Kidney tubule cell (primary cell): ENCODE results near the gene OR1I1.
A peak's percentile ranks its signal among the peaks of the same experiment; 100 is the strongest.

Source experiments
- DNase-seq: peaks from one replicate; pipeline ENCODE4 v3.0.0-alpha.2; 2018; ENCODE audit warnings: low spot score

The OR1I1 gene

DNA sequence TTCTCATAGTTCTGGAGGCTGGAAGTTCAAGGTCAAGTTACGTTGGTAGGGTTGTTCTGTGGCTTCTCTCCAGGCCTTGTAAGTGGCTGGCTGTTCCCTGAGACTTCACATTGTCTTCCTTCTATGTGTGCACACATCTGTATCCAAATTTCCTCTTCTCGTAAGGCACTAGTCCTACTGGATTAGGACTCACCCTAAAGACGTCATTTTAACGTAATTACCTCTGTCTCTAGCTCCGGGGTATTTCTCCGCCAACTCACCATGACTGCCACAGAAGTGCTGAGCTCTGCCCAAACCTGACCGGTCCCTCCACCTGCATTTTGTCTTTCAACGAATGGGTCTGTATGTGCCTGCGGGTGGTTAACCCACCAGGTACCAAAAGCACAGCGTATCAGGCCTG is 16.4 kb downstream of the OR1I1 start:
- no peak for DNase-seq

GRCh38 chr19:15099017-15099582 is 17.1 kb downstream of the OR1I1 start:
- no peak for DNase-seq

DNA sequence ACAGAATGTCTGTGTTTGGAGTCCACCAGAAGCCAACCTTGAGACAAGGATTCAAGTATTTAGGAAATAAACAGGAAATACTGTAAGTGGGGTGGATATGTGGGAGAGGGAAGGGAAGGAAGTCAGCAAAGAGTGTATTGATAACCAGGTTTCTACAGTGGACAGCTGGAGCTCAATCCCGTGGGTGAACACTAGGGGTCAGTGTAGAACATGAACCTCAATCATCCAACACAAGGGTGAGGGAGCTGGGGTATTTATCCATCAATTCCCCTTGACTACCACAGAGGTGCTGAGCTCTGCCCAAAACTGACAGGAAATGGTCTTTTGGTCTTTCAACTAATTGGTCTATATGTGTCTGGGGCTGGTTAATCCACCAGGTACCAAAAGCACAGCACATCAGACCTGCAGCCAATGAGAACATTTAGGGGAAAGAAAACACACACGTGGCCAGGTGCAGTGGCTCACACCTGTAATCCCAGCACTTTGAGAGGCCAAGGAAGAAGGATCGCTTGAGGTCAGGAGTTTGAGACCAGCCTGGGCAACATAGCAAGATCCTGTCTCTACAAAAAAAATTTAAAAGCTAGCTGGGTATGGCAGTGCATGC is 19.6 kb downstream of the OR1I1 start:
- DNase-seq: peak; percentile 59

DNA sequence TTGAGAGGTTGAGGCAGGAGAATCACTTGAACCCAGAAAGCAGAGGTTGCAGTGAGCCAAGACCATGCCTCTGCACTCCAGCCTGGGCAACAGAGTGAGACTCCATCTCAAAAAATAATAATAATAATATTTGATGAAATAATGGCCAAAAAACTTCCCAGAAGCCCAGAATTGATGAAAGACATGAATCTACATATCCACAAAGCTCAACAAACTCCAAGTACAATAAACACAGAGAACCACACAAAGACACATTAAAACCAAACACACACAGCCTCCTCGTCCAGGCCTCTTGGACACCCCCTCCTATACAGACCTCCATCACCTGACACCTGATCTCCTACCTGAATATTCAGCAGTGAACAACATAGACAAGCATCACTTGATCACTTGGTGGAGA is 22.0 kb downstream of the OR1I1 start:
- DNase-seq: no peak

GRCh38 chr19:15104411-15104810 is 22.4 kb downstream of the OR1I1 start:
- no peak for DNase-seq

DNA sequence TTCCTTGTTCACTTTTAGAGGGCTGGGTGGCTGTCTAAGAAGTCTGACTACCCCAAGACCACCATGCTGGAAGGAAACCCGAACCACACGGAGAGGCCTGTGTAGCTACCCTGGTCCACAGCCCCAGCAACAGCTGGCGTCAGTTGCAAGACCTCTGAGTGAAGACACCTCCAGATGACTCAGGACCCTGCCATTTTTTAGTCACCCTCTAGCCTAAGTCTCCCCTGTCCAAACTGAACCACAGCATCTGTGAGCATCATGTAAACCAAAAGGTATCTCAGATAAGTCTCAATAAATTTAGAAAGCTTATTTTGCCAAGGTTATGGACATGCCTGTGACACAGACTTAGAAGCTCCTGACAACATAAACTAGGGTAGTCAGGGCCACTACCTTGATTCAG is 23.0 kb downstream of the OR1I1 start:
- no peak for DNase-seq

GRCh38 chr19:15107061-15108010 is 25.3 kb downstream of the OR1I1 start, which contains the start of gene SYDE1:
SYDE1 (plus strand) TSS chr19:15107401; CDS start chr19:15107434, 33 bp downstream.
- peak; percentile 81 for DNase-seq

- DNase-seq: peak; percentile 21
Observed at GRCh38 chr19:15108145-15108844, 26.3 kb downstream of the OR1I1 start.

DNA sequence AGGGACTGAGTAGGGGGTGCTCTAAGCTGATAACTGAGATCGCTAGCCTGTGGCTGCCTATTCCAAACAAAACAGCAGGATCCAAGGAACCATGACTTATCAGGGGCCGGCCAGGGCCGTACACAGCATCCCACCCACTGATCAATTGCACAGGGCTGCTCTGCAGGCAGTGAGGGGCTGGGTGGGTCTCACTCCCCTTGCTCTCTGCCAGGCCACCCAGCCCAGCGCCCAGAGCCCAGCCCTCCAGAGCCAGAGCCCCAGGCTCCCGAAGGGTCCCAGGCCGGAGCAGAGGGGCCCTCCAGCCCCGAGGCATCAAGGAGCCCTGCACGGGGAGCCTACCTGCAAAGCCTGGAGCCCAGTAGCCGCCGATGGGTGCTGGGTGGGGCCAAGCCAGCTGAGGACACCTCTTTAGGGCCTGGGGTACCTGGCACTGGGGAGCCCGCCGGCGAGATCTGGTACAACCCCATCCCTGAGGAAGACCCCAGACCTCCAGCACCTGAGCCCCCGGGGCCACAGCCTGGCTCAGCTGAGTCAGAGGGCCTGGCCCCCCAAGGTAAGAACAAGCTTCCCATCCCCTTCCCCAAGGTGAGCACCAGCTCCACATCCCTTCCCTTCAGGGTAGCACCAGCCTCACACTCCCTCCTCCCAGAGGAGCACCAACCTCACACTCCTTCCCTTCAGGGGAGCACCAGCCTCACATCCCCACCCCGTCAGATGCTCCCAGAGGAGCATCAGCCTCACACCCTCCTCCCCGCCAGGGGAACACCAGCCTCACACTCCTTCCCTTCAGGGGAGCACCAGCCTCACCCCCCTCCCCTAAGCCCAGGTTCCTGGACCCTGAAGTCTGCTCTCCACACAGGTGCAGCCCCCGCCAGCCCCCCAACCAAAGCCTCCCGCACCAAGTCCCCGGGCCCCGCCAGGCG is 27.1 kb downstream of the OR1I1 start:
- no peak for DNase-seq

GRCh38 chr19:15109768-15110417 is 27.9 kb downstream of the OR1I1 start:
- DNase-seq: no peak

DNA sequence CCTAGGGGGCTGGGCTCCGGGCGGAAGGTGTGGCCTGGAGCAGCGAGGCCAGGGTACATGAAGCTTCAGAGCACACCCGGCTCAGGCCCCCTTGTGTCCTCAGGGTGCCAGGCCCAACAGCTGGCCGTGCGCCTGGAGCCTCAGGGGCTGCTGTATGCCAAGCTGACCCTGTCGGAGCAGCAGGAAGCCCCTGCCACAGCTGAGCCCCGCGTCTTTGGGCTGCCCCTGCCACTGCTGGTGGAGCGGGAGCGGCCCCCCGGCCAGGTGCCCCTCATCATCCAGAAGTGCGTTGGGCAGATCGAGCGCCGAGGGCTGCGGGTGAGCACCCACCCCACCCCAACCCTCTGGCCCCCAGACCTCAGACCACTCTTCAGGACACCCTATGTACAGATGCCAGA is 28.4 kb downstream of the OR1I1 start:
- DNase-seq: no peak

DNA sequence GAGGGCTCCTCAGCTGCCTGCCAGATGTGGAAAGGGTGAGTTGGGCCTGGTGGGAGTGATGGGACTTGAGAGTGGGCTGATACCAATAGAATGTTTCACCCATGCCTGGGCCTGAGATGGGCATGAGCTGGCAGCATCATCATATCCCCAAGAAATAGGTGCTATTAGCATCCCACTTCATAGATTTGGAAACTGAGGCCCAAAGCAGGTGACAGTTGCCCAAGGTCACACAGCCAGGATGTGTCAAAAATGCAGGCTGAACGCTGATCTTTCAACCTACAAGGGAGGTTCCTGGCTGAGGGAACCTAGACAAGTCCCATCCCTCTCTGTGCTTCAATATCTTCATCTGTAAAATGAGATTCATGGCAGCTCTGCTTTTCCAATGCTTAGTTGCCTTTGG is 29.7 kb downstream of the OR1I1 start:
- DNase-seq: no peak

DNA sequence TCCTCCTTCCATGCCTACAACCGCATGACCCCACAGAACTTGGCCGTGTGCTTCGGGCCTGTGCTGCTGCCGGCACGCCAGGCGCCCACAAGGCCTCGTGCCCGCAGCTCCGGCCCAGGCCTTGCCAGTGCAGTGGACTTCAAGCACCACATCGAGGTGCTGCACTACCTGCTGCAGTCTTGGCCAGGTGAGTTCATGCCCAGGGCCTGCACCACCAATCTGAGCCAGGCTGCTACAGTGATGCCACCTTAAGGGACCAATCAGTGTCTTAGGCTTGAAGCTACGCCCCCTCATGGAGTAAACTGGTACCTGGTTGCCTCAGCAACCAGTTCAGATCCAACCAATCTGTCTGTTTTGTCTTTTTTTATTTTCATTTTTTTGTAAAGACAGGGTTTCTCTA is 30.4 kb downstream of the OR1I1 start:
- DNase-seq: peak; percentile 23

DNA sequence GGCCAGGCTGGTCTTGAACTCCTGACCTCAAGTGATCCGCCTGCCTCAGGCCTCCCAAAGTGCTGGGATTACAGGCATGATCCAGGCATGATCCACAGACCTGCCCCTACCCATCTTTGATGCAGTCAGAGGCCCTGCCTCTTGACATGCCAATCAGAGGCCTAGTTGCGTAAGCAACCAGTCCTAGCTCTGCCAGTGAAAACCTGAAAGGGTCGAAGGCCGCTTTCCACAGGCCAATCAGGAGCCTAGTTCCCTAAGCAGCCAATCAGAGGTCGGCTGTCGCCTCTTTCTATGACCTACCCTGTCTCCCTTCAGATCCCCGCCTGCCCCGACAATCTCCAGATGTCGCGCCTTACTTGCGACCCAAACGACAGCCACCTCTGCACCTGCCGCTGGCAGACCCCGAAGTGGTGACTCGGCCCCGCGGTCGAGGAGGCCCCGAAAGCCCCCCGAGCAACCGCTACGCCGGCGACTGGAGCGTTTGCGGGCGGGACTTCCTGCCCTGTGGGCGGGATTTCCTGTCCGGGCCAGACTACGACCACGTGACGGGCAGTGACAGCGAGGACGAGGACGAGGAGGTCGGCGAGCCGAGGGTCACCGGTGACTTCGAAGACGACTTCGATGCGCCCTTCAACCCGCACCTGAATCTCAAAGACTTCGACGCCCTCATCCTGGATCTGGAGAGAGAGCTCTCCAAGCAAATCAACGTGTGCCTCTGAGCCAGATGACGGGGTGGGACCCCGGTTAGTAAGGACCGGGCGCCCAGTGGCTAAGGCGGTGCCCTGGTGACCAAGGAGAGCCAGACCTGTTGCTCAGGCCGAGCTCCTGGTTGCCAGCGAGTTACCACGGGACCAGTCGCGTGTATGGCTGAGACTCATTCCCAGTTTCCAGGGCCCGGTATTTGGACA is 31.5 kb downstream of the OR1I1 start:
- DNase-seq: no peak

GRCh38 chr19:15114153-15114540 is 32.1 kb downstream of the OR1I1 start:
- peak; percentile 43 for DNase-seq

GRCh38 chr19:15115080-15115479 is 33.1 kb downstream of the OR1I1 start:
- peak; percentile 31 for DNase-seq

DNA sequence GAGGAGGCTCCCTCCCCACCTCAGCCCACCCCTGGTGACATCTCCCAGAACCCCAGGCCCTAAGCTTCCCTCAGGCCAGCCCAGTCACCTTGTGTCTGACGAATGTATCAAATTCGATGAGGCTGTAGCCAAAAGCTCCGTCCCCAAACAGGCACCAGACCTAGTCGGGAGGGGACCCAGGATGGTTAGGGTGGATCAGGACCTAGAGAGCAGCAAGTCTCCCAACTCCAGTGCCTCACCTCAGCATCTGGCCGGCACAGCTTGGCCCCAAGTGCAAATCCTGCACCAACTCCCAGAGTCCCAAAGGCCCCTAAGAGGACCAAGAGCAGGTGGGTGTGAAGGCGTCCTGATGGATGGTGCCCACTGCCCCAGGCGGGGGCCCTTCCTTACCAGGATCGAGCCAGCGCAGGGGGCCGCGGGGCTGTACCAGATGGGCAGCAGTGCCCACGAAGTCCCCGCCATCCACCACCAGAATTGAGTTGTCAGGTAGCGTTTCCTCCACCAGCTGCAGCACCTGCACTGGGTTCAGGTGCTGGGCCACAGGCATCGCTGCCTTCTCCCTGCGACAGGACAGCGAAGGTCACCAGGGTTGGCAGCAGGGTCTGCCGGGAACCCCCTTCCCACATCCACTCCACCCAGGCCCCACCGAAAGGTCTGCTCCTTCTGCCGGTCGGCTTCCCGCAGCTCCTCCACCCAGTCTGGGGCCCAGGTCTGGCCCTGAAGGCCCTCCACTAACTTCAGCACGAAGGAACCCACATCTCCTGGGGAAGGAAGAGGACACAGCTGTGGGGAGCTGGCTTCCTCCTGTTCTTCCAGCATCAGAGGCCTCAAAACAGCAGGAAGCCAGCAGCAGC is 34.0 kb downstream of the OR1I1 start:
- no peak for DNase-seq

- no peak for DNase-seq
Observed at GRCh38 chr19:15116856-15117255, 34.8 kb downstream of the OR1I1 start.

GRCh38 chr19:15118248-15118647 is 36.2 kb downstream of the OR1I1 start:
- peak; percentile 48 for DNase-seq
